ENCODE data around the gene CACNA1B. TPM values are rescaled to one million over a fixed set of nuclear protein-coding genes. Genes with fewer than 3 reads are reported as not detected.
A peak's percentile ranks its signal among the peaks of the same experiment; 100 is the strongest.

Gene CACNA1B
- total RNA-seq, 1 donor from 2014 or later: 0.46 TPM

DNA sequence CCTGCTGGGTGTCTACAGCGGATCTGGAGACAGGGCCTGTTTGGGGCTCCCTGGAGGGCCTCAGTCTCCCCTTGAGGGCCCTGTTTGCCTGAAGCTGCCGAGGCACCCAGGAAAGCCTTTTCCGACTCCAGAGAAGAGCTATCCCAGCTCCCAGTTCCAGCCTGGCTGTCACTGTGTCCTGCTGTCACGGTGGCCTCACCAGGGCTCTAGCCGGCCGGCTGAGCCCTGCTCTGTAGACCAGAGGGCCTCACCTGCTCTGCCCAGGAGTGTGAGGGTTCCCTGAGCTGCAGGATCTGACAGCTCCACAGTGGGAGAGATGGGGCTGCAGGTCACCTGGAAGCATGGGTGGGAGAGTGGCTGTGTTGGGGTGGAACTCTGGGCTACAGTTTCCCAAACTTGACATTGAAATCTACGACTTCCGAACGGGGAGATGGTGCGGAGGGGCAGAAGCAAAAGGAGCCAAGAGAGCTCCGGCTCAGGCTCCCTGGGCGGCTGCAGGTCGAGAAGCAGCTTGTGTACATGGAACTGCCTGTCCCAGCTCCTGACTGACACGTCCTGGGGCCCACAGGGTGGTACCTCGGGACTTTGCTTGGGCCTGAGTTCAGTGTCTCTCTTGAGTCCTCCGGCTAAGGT is 94.9 kb downstream of the CACNA1B start:
- DNase-seq (peak; percentile 22), ATAC-seq (ENCODE audit: poor library complexity) (no peak)
- intact Hi-C loops (cut with DNase I): no loop called here

DNA sequence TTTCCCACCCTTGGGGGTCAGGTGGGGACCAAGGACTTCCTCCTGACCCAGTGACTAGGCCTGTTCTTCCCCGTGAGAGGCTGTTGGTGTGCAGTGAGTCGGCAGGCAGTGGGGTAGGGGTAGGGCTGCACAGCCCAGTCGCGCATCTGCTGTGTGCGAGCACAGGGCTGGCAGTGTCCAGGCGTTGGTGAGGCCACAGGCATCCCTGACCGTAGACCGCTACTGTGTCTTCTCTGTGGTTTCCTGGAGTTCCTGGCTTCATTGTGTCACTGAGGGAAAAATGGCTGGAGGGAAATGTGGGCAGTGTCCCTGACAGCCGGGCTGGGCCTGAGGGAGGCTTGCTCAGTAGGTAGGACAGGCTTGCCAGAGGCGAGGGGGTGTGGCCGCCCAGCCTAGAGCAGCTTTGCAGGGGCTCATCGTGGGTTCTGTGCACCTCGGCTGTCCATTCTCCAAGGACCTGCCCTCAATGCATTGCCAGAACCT is 95.4 kb downstream of the CACNA1B start:
- DNase-seq: no peak
- no peak for ATAC-seq (ENCODE audit: poor library complexity)
- intact Hi-C loops (cut with DNase I): no loop called here

DNA sequence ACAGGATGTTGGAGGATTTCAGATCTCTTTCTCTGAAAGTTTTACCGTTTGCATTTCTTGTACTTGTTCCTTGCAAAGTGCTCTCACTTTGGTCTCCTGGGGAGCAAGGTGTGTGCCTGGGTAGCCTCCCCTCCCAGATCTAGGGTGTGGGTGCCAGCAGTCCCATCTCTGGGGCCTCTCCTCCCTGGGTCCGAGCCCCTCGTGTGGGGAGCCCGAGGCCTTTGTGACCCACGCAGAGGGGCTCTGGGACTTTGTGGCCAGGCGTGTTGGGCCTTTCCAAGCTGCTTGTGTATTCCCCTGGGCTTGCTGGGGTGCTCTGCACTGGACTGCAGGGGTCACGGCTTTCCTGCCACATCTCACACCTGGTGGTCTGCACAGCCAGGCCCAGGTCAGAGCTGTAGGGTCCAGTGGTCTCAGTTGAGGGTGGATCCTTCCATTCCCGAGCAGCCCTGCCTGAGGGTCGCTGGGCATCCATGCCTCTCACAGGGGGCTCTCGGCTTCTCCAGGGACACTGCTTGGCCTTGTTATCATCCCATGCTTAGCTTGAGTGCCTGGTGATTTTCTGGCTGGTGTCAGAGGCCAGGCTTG is 96.3 kb downstream of the CACNA1B start:
- intact Hi-C loops (cut with DNase I): no loop called here
- peak; percentile 16 for DNase-seq
- ATAC-seq (ENCODE audit: poor library complexity): no peak

- intact Hi-C loops (cut with DNase I): no loop called here
- peak; percentile 19 for DNase-seq
- no peak for ATAC-seq (ENCODE audit: poor library complexity)
Measured at GRCh38 chr9:137974746-137975526, 97.4 kb downstream of the CACNA1B start.

DNA sequence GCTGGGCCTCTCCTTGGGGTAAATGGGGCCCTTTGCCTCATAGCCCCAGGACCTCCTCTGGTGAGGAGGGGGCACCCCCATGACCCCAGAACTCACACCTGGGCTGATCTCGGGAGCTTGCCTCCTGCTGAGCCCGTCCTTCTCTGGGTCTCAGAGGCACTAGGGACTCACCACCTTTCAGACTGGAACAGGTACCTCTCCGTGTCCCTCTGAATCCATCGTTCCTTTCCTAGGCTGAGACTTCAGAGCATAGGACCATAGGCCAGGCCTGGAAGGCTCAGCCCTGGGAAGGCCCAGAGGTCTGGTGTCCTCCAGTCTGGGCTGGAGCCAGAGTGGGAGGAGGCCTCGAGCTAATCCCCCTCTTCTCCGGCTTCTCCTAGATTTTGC is 97.9 kb downstream of the CACNA1B start:
- intact Hi-C loops (cut with DNase I): no loop called here
- DNase-seq: no peak
- no peak for ATAC-seq (ENCODE audit: poor library complexity)

DNA sequence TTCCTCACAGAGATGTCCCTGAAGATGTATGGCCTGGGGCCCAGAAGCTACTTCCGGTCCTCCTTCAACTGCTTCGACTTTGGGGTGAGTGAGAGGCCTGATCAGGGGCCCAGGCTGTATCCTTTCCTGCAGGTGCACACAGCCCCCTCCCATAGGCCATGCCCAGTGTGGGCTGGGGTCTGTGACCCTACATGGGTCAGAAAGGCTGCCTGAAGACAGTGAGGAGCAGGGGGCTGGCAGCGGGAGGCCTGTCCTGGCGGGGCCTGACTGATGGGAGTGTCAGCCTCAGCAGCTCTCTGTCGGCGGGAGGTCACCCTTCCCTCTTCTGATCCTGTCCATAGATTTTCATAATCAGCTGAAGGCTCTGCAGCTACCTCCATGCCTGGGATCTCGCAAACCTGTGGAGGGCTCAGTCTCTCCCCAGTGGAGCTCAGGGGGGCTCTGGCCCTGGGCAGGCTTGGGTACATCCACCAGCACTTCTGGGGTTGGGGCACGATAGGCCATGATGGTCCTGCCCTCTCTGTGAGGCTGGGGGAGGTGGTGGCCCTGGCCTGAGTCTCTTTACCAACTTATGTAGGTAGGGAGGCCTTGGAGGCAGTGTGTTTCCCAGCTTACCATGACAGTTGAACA is 98.5 kb downstream of the CACNA1B start:
- DNase-seq (no peak), ATAC-seq (ENCODE audit: poor library complexity) (no peak)
- intact Hi-C loops (cut with DNase I): no loop called here

DNA sequence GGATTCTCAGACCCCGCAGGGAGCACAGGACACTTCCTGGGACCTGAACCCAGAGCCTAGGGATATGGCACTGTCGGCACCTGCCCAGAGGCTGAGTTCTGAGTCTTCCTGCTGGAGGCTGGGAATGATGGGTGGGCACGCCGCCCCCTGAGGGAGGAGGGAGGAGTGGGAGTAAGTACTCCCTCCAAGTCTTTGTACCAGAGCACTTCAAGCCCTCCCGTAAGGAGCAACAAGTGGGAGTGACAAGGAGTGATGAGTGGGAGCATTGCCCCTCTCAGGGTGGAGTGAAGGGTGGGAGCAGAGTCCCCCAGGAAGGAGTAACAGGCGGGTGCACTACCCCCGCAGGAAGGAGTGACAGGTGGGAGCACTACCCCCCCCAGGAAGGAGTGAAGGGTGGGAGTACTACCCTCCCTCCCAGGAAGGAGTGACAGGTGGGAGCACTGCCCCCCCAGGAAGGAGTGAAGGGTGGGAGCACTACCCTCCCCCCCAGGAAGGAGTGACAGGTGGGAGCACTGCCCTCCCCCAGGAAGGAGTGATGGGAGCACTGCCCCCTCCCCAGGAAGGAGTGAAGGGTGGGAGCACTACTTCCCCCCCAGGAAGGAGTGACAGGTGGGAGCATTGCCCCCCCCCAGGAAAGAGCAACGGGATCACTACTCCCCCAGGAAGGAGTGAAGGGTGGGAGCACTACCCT is 100.1 kb downstream of the CACNA1B start:
- peak; percentile 22 for DNase-seq
- ATAC-seq (ENCODE audit: poor library complexity): no peak
- intact Hi-C loops (cut with DNase I): no loop called here

DNA sequence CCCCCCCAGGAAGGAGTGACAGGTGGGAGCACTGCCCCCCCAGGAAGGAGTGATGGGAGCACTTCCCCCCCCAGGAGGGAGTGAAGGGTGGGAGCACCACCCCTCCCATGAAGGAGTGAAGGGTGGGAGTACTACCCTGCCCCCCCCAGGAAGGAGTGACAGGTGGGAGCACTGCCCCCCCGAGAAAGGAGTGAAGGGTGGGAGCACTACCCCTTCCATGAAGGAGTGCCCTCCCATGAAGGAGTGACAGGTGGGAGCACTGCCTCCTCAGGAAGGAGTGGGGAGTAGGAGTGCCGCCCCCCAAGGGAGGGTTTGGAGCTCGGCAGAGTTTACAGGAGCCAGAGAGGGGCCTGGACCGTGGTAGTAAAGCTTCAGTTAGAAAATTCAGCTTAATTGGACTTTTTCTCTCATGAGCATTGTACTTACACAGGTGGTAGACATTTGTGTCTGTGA is 100.7 kb downstream of the CACNA1B start:
- intact Hi-C loops (cut with DNase I): no loop called here
- no peak for DNase-seq

GRCh38 chr9:137982200-137982599 is 104.6 kb downstream of the CACNA1B start:
- intact Hi-C loops (cut with DNase I): no loop called here
- DNase-seq: no peak
- no peak for ATAC-seq (ENCODE audit: poor library complexity)

More for the DNA sequence above, 100.7 kb downstream of the CACNA1B start:
- no peak for ATAC-seq (ENCODE audit: poor library complexity)

- ATAC-seq (ENCODE audit: poor library complexity): no peak
- intact Hi-C loops (cut with DNase I): no loop called here
- peak; percentile 29 for DNase-seq
Measured at GRCh38 chr9:137984005-137984404, 106.4 kb downstream of the CACNA1B start.

- intact Hi-C loops (cut with DNase I): no loop called here
- DNase-seq: no peak
- ATAC-seq (ENCODE audit: poor library complexity): no peak
Measured at GRCh38 chr9:137984520-137985257, 107.1 kb downstream of the CACNA1B start.

DNA sequence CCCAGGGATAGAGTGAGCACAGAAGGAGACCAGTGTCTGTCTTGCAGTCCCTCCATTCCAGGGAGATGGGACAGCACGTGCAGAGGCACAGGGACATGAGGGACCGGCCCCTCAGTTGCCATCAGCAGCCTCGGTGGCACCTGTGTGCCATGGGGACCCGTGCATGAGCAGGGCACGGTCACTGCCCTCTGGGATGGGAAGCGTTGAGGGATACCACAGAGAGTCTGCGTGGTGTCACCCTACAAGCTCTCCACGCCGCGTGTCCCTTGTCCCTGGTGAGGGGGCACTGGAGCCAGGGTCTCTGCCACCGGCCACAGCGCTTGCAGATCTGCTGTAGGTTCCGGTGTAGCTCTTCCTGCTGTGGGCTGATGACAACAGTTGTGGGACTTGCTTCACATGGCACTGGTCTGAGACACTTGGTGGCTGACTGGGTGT is 108.1 kb downstream of the CACNA1B start:
- ATAC-seq (ENCODE audit: poor library complexity) (no peak), DNase-seq (no peak)
- intact Hi-C loops (cut with DNase I): no loop called here

- ATAC-seq (ENCODE audit: poor library complexity) (no peak), DNase-seq (peak; percentile 16)
- intact Hi-C loops (cut with DNase I): no loop called here
Measured at GRCh38 chr9:137986268-137987099, 108.9 kb downstream of the CACNA1B start.

DNA sequence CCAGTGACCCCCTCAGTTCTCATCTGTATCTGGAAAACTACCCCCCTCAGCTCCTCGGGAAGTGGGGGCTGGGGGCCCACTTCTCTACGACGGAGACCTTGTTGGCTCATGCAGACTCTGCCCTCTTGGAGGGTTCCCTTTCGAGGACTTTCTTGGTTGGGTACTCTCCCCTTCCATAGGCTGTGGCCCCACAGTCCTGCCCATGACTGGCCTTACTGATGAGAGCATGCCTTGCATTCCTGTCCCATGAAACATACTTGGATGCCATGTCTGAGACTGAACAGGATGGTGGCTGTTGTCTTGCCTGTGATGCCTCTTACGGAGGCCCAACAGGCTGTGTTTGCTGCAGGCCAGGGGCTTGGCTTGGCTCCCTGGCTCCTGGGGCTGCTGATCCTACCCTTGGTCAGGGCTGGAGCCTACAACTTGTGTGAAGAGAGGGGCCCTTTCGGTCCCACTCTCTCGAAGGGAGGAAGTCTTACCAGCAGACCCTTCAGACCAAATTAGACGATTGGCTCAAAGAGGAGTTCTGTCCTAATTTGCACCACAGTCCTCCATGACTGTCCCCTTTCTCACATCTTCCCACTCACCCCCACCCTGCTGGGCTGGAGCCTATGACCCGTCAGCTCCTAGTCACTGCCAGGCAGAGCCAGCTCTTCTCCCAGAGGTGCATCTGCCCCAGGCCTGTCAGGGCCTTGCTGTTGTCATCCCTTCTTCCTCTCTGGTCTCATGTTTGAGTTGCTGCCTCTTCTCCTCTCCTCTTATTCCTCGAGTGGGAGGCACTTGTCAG is 109.9 kb downstream of the CACNA1B start:
- ATAC-seq (ENCODE audit: poor library complexity) (no peak), DNase-seq (no peak)
- intact Hi-C loops (cut with DNase I): no loop called here

GRCh38 chr9:137988051-137988450 is 110.5 kb downstream of the CACNA1B start:
- DNase-seq (peak; percentile 13), ATAC-seq (ENCODE audit: poor library complexity) (no peak)
- intact Hi-C loops (cut with DNase I): no loop called here

GRCh38 chr9:137988701-137989100 is 111.1 kb downstream of the CACNA1B start:
- intact Hi-C loops (cut with DNase I): no loop called here
- ATAC-seq (ENCODE audit: poor library complexity): no peak
- DNase-seq: no peak

DNA sequence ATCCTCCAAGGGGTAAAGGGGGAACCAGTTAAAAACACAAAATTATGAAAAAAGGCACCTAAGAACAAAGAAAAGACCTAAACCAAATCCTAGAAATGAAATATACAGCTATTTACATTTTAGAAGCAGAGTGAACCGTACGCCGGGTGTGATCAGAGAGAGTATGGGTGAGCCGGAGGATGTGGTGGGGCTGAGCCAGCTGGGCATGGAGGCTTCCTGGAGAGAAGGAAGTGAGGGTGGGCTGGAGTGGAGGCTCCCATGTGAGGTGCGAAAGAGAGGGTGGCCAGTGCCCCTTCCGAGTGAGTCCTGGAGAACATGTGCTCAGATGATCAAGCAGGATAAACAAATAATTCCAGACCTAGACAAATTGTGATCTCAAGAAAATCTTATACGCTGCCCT is 111.6 kb downstream of the CACNA1B start:
- DNase-seq (peak; percentile 19), ATAC-seq (ENCODE audit: poor library complexity) (no peak)
- intact Hi-C loops (cut with DNase I): no loop called here
